Smooth muscle cell (in vitro differentiated cells): ENCODE measurements around the gene FAM90A1. TPM values are rescaled to one million over a fixed set of nuclear protein-coding genes. Genes with fewer than 3 reads are reported as not detected.
"Not testable (repeated sequence)": the region's sequence is repeated elsewhere in the genome, so short reads cannot be mapped to it uniquely, and the experiment has no call there.

ENCODE experiments used
- DNase-seq: peaks from one replicate; lab custom pipeline; 2025; ENCODE audit not compliant: unreplicated experiment; lab: John Stamatoyannopoulos, UW
- H2AFZ ChIP-seq: fragments of 200-600 bp; sonication (generic); 2 replicates; pipeline ENCODE4 v1.6.0; 2016; ENCODE audit warnings: antibody characterized with exemption, low read depth, mild to moderate bottlenecking
- H3F3A ChIP-seq: fragments of 200-600 bp; sonication (generic); 2 replicates; pipeline ENCODE4 v1.6.0; 2017; ENCODE audit warnings: antibody characterized with exemption, low read depth
- H3K27ac ChIP-seq: fragments of 200-600 bp; sonication (generic); 2 replicates; pipeline ENCODE4 v1.5.1; 2016; ENCODE audit warnings: low read depth, mild to moderate bottlenecking
- H3K27me3 ChIP-seq: fragments of 200-600 bp; sonication (generic); 2 replicates; pipeline ENCODE4 v1.6.1; 2016; ENCODE audit warnings: low read depth, mild to moderate bottlenecking
- H3K36me3 ChIP-seq: fragments of 200-600 bp; sonication (generic); 2 replicates; pipeline ENCODE4 v1.5.1; 2016; ENCODE audit warnings: low read depth
- H3K4me1 ChIP-seq: fragments of 200-600 bp; sonication (generic); 2 replicates; pipeline ENCODE4 v1.5.1; 2016; ENCODE audit warnings: low read depth
- H3K4me2 ChIP-seq: fragments of 200-600 bp; sonication (generic); 2 replicates; pipeline ENCODE4 v1.6.0; 2016; ENCODE audit warnings: mild to moderate bottlenecking
- H3K4me3 ChIP-seq: fragments of 200-600 bp; sonication (generic); 2 replicates; pipeline ENCODE4 v1.5.1; 2016; ENCODE audit warnings: mild to moderate bottlenecking
- H3K79me2 ChIP-seq: fragments of 200-600 bp; sonication (generic); 2 replicates; pipeline ENCODE4 v1.6.0; 2016; ENCODE audit warnings: low read depth, mild to moderate bottlenecking
- H3K9ac ChIP-seq: fragments of 200-600 bp; sonication (generic); 2 replicates; pipeline ENCODE4 v1.6.0; 2016; ENCODE audit warnings: low read depth
- H3K9me3 ChIP-seq: fragments of 200-600 bp; sonication (generic); replicated peaks from 2 replicates; pipeline ENCODE4 v1.5.1; 2016; ENCODE audit warnings: low read depth
- H4K20me1 ChIP-seq: fragments of 200-600 bp; sonication (generic); 2 replicates; pipeline ENCODE4 v1.6.0; 2016; ENCODE audit warnings: low read depth
- WGBS: methylation state at CpG from one replicate; pipeline ENCODE4 v1.1.7; 2016; ENCODE audit warnings: low lambda C conversion rate; 5-methylcytosine and 5-hydroxymethylcytosine counted together
- polyA plus RNA-seq: library from polyadenylated mRNA; unstranded; fragments of >200 nt; fragmentation: Nextera tagmentation; extraction: Ambion mirVana; gene quantifications from 2 replicates; pipeline ENCODE4 v1.2.1, GENCODE V29; 2016
- total RNA-seq: library from RNA; depleted of rRNA; stranded (reverse); fragments of >200 nt; gene quantifications from 2 replicates; pipeline ENCODE4 v1.2.3, GENCODE V29; 2014
- TF ChIP-seq, protein P1 (sequence below): fragments of 200-600 bp; sonication (generic); IDR thresholded peaks from 2 replicates; pipeline ENCODE4 v1.5.1; 2017; ENCODE audit warnings: borderline replicate concordance, mild to moderate bottlenecking, antibody characterized with exemption; ENCODE audit not compliant: insufficient read depth, poor library complexity, severe bottlenecking

Gene FAM90A1
- total and polyA plus RNA-seq, 2 experiments from 2014 or later: not detected

DNA sequence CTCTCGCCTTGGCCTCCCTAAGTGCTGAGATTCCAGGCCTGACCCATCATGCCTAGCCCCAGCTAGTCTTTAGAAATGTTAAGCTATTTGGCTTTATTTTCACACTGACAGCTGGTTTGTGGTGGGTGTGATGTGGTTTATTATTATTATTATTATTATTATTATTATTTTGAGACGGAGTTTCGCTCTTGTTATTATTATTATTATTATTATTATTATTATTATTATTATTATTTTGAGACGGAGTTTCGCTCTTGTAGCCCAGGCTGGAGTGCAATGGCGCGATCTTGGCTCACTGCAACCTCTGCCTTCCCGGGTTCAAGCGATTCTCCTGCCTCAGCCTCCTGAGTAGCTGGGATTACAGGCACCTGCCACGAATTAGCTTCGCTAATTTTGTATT lies 1.2 kb upstream of the FAM90A1 start:
- not testable (repeated sequence) for H3K4me3 ChIP-seq, H3F3A ChIP-seq, H3K27ac ChIP-seq, H4K20me1 ChIP-seq, H3K79me2 ChIP-seq, H3K36me3 ChIP-seq, H3K4me1 ChIP-seq, H3K9ac ChIP-seq, H3K9me3 ChIP-seq, H3K4me2 ChIP-seq, H3K27me3 ChIP-seq, H2AFZ ChIP-seq, DNase-seq
- 95% methylated on average over 11 of the region's 11 CpGs for WGBS

DNA sequence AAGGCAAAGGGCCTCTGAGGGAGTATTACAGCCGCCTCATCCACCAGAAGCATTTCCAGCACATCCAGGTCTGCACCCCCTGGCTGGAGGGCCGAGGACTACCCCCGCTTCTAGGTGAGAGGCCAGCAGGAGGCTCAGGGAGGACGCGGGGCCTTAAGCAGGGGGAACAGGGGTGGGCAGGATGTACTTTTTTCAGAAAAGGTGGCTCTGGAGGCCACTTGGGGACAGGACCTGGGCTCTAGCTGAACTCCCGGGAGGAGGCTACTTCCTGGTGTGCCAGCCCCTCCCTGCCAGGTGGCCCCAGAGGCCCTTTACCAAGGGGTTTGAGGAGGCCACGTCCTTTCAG lies 287 bp upstream of the FAM90A1 start:
- not testable (repeated sequence) for H4K20me1 ChIP-seq, H3K4me1 ChIP-seq, H3K9me3 ChIP-seq, H3K4me2 ChIP-seq, H3K27me3 ChIP-seq, DNase-seq, H2AFZ ChIP-seq, H3K36me3 ChIP-seq, H3K27ac ChIP-seq, H3F3A ChIP-seq, H3K79me2 ChIP-seq, H3K4me3 ChIP-seq, H3K9ac ChIP-seq
- 90% methylated on average over 5 of the region's 7 CpGs for WGBS

DNA sequence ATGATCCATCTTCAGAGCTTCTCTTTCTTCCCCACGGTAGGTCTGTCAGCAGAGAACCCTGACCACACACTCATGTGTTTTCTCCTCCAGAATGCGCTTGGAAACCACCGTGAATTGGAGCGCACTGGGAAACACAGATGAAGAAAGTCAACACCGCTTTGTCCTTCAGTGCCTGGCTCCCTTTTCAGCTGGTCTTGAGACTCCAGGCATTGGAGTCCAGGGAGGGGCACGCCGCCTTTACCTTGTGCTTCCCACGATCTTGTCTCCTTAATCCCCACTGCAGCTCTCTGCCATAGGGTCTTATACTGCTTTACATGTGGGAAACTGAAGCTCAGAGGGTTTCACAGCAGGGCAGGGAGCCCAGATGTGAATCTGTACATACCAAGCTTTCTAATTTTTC lies 1.1 kb downstream of the FAM90A1 start:
- H3K9me3 ChIP-seq: no peaks in the 10 kb centered on the region
- TF ChIP-seq, protein P1, sequence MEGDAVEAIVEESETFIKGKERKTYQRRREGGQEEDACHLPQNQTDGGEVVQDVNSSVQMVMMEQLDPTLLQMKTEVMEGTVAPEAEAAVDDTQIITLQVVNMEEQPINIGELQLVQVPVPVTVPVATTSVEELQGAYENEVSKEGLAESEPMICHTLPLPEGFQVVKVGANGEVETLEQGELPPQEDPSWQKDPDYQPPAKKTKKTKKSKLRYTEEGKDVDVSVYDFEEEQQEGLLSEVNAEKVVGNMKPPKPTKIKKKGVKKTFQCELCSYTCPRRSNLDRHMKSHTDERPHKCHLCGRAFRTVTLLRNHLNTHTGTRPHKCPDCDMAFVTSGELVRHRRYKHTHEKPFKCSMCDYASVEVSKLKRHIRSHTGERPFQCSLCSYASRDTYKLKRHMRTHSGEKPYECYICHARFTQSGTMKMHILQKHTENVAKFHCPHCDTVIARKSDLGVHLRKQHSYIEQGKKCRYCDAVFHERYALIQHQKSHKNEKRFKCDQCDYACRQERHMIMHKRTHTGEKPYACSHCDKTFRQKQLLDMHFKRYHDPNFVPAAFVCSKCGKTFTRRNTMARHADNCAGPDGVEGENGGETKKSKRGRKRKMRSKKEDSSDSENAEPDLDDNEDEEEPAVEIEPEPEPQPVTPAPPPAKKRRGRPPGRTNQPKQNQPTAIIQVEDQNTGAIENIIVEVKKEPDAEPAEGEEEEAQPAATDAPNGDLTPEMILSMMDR: no peak
- H3K27me3 ChIP-seq: no peaks in the 10 kb centered on the region
- H3K4me2 ChIP-seq: no peak overlapping the region
- no peak overlapping the region for H3K27ac ChIP-seq
- H2AFZ ChIP-seq: no peak overlapping the region
- no peaks in the 10 kb centered on the region for H3K4me1 ChIP-seq
- H3K36me3 ChIP-seq: no peaks in the 10 kb centered on the region
- no peak for DNase-seq
- H4K20me1 ChIP-seq: no peaks in the 10 kb centered on the region
- no peaks in the 10 kb centered on the region for H3K79me2 ChIP-seq
- no peaks in the 10 kb centered on the region for H3F3A ChIP-seq
- 94% methylated on average over 8 of the region's 8 CpGs for WGBS
- H3K9ac ChIP-seq: no peak overlapping the region
- no peak overlapping the region for H3K4me3 ChIP-seq

DNA sequence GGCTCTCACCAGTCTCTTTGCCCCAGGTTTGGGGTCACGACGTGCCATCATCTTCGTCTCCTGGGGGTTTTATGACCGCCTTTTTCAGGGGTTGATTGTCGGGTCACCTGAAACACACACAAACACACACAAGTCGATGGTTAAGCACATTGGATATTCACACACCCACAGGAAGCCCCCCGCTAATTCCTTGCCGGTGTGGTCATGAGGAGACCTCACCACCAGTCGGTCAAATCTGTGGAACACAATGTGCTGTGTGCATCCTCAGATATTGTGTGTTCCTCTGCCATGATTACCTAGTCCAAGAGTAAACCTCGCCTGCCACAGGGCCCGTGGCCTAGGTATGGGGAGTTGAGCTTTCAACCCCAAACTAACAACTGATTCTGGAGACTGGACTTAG lies 2.6 kb downstream of the FAM90A1 start:
- DNase-seq, H3K27me3 ChIP-seq, H3K4me3 ChIP-seq, H4K20me1 ChIP-seq, H3K4me1 ChIP-seq, H3F3A ChIP-seq, H2AFZ ChIP-seq, H3K79me2 ChIP-seq, H3K9ac ChIP-seq, H3K27ac ChIP-seq, H3K9me3 ChIP-seq, H3K36me3 ChIP-seq, H3K4me2 ChIP-seq: not testable (repeated sequence)
- WGBS: 98% methylated on average over 11 of the region's 11 CpGs

DNA sequence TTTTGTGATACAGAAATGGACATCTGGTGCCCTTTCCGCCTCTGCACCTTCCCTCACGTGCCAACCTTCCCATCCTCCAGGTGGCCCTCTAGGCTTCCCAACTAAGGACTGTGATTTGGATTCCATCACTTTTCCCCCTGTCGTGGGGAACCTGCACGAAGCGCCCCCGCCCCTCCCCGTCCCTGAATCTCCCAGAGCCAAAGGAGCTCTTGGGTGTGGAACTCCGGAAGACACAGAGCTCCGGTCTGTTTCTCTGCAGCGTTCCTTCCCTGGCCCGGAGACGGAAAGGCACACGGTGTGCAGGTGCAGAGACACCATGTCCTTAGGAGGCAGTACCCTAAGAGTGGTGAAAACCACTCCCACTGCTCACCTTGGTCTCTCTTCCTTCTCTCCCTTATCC lies 3.8 kb downstream of the FAM90A1 start:
- WGBS: 90% methylated on average over 13 of the region's 13 CpGs
- H3K27me3 ChIP-seq, H3K4me2 ChIP-seq, H3K9me3 ChIP-seq, H3K4me1 ChIP-seq, H3F3A ChIP-seq, H4K20me1 ChIP-seq, H3K9ac ChIP-seq, H3K79me2 ChIP-seq, DNase-seq, H2AFZ ChIP-seq, H3K27ac ChIP-seq, H3K4me3 ChIP-seq, H3K36me3 ChIP-seq: not testable (repeated sequence)

DNA sequence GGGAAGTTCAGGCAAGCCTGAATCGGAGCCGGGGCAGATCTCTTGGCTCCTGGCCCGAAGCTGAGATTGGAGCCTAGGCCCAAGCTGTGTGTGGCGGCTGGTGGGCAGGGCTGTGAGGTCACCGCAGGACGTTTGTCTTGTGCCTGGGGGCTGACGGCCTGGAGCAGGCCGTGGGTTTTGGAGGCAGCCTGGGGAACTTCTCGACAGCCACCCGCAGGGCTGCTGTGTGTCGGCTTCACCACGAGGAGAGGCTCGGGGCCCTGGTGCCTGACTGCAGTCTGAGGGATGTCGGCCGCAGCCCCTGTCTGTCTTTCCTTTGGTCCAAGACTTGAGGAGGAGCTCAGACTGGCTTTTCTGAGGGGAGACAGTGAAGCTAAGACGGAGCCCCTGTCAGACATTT lies 5.1 kb downstream of the FAM90A1 start:
- DNase-seq, H3K27ac ChIP-seq, H3K9me3 ChIP-seq, H3K27me3 ChIP-seq, H3K36me3 ChIP-seq, H4K20me1 ChIP-seq, H3K9ac ChIP-seq, H3K4me3 ChIP-seq, H3F3A ChIP-seq, H3K4me1 ChIP-seq, H2AFZ ChIP-seq, H3K4me2 ChIP-seq, H3K79me2 ChIP-seq: not testable (repeated sequence)
- 92% methylated on average over 13 of the region's 16 CpGs for WGBS

DNA sequence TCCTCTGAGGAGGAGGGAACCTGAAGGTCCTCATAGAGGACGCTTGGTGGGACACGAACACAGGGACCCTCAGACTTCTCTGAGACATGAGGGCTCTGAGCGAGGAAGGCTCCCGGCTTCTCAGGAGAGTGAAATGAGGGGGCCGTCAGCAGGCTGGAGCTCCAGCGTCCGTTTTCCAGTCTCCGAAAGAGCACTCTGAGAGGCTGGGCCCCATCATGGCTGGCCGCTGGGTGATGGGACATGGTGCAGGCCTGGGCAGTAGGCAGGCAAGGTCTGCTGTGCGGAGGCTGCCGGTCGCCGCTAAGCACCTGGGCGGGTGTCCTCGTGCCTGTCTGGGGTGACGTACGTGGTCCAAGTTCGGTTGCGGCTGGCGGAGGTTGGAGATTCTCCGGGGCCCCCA lies 5.6 kb downstream of the FAM90A1 start:
- H3K4me2 ChIP-seq, DNase-seq, H3K27me3 ChIP-seq, H4K20me1 ChIP-seq, H3K79me2 ChIP-seq, H2AFZ ChIP-seq, H3K9ac ChIP-seq, H3K27ac ChIP-seq, H3K36me3 ChIP-seq, H3K4me1 ChIP-seq, H3F3A ChIP-seq, H3K9me3 ChIP-seq, H3K4me3 ChIP-seq: not testable (repeated sequence)
- 90% methylated on average over 21 of the region's 21 CpGs for WGBS

DNA sequence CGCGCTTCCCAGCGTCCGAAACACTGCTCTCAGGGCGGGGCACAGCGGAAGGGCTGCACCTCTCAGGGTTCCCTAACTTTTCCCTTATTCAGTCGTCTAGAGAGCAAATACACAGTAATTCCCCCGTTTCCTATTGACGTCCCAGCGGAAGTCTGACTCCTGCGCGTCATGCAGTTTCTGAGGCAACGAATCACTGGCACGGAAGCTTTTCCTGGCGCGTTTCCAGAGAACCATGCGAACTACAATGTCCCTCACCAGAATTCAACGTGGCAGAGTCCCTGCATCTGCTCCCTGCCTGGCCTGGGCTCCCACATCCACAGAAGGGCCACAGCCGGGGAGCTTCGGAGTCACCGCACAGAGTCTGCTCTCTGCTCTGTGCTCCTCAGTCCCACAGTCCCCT lies 6.0 kb downstream of the FAM90A1 start:
- not testable (repeated sequence) for H3K4me3 ChIP-seq, DNase-seq, H2AFZ ChIP-seq, H3K27me3 ChIP-seq, H3K27ac ChIP-seq, H3K36me3 ChIP-seq, H4K20me1 ChIP-seq, H3K79me2 ChIP-seq, H3K9ac ChIP-seq, H3F3A ChIP-seq, H3K4me2 ChIP-seq, H3K4me1 ChIP-seq, H3K9me3 ChIP-seq
- 89% methylated on average over 21 of the region's 21 CpGs for WGBS
